Activated T-cell treated with anti-CD3 and anti-CD28 coated beads for 4 hours (primary cell): Measurements from ENCODE around the gene SLC16A1.
"Not testable (repeated sequence)": the region's sequence is repeated elsewhere in the genome, so short reads cannot be mapped to it uniquely, and the experiment has no call there.

Experiments used
- DNase-seq: peaks from one replicate; pipeline ENCODE4 v3.0.0-alpha.2; 2020

Gene SLC16A1

GRCh38 chr1:112964347-112964746 is 8.4 kb upstream of the SLC16A1 start:
- no peak for DNase-seq

DNA sequence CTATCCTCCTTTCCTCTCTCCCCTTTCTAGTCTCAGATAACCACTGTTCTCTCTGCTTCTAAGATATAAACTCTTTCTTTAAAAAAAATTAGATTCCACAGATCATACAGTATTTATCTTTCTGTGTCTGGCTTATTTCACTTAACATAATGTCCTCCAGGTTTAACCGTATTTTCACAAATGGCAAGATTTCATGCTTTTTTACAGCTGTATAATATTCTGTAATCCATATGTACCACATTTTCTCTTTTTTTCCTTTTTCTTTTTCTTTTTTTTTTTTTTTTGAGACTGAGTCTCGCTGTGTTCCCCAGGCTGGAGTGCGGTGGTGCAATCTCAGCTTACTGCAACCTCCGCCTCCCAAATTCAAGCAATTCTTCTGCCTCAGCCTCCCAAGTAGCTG is 5.1 kb upstream of the SLC16A1 start:
- no peak for DNase-seq

DNA sequence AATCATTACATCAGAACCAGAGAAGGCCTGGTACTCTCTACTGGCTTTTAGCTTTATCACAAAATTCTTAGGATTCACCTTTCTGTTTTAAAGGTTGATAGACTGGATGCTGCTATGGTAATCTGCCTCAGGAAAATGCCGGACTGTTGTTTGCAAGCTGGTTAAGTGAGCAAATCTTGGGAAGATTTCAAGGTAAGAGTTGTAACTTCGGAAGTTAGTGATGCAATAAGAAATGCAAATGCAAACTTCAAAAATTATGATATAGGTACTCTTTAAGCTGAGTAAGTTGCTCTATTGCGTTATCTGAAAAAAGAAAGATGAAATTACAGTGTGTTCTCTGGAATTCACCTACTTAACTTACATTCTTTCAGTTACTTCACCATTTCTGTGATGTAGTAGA is 4.4 kb upstream of the SLC16A1 start:
- no peak for DNase-seq

DNA sequence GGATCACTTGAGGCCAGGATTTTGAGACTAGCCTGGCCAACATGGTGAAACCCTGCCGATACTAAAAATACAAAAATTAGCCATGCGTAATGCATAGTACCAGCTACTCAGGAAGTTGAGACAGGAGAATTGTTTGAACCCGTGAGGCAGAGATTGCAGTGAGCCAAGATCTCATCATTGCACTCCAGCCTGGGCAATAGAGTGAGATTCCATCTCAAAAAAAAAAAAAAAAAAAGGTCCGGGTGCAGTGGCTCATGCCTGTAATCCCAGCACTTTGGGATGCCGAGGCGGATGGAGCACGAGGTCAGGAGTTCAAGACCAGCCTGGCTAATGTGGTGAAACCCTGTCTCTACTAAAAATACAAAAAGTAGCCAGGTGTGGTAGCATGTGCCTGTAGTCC is 2.2 kb upstream of the SLC16A1 start:
- not testable (repeated sequence) for DNase-seq

DNA sequence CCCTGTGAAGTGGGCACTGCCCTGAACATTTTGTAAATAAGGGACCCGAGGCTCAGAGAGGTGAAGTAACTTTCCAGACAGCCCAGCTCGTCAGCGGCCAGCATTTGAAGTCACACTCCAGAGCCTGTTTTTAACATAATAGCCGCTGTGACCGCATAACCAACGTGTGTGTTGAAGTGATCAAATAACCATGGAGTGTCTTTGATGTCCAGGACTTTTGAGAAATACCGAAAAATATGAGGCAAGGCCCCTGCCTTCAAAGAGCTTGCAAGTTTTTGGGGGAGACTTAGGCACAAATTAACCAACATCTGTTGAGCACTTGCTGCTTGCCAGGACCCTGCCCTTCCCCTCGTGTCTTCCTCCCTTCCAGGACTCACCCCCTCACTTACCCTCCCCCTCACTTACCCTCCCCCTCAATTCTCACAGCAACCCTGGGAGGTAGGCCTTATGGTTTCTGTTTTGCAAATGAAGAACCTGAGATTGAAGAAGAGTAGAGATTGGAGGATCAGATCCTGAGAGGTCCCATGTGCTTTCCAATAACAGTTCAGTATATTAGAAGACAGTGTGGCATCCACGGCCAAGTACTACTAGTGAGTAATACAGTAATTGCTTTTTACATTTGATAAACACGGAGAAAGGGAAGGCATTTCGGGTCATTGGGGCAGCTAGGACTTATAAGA is 1.3 kb upstream of the SLC16A1 start:
- DNase-seq: peak; percentile 48

DNA sequence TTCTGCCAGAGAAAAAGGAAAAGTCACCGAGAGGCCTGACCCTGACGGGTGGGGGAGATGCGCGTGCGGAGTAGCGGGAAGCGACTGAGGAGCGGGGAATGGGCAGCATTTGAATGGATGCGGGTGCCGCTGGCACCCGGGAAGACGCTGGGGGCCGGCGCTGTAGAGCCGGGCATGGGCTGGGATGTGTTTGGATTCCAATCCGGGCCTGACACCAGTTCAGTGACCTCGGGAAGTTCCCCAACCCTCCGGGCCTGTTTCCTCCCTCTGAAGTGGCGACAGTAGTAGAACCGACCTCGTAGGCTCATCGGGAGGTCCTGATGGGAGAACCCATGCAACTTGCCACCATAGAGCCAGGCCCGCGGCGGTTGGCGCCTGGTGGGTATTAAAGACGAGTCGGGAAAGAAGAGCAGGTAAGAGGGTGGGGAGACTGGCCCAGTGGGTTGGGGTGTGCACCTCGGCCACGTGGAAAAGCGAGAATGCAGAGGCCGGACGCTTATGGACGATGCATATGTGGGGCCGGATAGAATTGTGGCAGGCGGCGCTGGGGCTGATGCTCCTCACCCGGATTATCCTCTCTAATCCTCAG is 642 bp upstream of the SLC16A1 start:
- peak; percentile 24 for DNase-seq

- peak; percentile 27 for DNase-seq
Observed at GRCh38 chr1:112954945-112955772, 837 bp downstream of the SLC16A1 start.

GRCh38 chr1:112954017-112954650 is 1.9 kb downstream of the SLC16A1 start:
- no peak for DNase-seq

DNA sequence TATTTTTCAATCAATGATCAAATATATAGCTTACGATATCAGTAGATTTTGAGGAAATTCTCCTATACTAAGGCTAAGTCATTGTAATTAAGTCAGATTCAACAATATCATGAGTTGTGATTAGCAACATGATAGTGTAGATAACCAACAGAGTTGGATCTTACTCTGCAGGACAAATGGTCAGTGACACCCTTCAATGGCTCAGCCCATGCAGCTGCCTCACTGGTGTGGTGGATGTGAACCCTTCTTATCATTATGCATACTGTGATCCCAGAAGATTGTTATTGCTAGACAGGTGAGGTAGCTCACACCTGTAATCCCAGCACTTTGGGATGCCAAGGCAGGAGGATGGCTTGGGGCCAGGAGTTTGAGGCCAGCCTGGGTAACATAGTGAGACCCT is 5.6 kb downstream of the SLC16A1 start:
- no peak for DNase-seq

DNA sequence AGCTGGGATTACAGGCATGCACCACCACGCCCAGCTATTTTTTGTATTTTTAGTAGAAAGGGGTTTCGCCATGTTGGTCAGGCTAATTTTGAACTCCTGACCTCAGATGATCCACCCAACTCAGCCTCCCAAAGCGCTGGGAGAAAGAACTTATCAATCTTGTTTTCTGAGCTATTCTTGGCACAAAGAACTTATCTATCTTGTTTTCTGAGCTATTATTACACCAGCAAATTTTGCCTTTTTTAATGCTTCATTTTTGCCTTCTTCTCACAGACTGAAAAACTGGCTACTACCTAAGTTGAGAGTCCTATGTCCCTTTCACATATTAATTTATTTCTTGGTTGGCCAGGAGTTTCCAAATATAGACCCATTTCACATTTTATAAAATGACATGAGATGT is 9.3 kb downstream of the SLC16A1 start:
- DNase-seq: no peak

GRCh38 chr1:112939810-112940209 is 16.2 kb downstream of the SLC16A1 start:
- DNase-seq: no peak

DNA sequence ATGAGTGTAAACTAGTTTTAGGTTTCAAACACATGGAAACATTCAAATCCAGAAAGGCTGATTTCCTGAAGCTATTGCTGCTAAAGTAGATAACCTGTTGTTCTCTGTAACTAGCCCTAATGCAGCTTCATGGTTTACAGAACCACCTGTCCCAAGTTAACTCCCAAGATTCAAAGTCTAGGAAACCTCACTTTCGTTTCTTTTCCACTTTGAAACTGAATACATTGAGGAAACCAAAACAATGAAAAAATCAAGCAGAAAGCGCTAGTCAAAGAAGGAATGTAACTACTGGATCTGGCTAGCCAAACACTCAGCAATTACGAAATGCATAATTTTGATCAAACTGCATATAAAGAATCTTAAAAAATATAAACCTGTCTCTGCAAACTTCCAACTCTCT is 17.8 kb downstream of the SLC16A1 start:
- no peak for DNase-seq

DNA sequence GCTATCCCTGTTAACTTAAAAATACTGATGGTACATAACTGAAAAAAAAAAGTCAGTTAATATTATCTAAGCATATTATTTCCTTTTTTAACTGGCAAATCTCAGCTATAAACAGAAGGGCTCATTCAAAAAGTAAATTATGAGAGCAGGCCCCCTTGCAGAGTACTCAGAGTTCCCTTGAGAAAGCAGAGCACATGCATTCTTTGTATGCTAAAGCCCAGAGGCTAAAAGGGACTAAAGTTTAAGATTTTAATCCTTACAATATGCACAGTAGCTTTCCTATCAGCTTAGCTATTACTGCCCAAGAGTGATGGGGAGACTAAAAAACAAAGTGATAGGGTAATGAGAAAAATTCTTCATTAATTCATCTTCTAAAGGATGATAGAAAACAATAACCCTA is 18.5 kb downstream of the SLC16A1 start:
- DNase-seq: no peak

- no peak for DNase-seq
Observed at GRCh38 chr1:112937070-112937469, 18.9 kb downstream of the SLC16A1 start.

- DNase-seq: no peak
Observed at GRCh38 chr1:112935461-112936111, 20.4 kb downstream of the SLC16A1 start.

DNA sequence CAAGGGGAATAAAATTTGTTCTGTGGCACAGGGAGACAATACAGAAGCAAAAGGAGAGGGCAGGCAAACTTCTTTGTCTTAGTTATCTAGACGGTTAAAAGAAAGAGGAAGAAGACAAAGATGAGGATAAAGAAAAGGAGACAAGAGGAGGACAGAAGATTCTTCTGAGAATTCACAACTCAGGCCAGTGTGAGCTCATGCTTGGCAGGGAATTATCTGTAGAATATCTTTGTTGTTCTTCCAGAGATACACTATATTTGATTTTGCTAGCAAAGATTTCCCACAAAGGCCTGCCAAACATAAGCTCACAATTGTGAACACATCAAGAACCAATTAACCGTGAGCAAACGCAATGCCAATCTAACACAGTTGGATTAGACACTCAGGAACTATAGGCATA is 21.4 kb downstream of the SLC16A1 start:
- no peak for DNase-seq

DNA sequence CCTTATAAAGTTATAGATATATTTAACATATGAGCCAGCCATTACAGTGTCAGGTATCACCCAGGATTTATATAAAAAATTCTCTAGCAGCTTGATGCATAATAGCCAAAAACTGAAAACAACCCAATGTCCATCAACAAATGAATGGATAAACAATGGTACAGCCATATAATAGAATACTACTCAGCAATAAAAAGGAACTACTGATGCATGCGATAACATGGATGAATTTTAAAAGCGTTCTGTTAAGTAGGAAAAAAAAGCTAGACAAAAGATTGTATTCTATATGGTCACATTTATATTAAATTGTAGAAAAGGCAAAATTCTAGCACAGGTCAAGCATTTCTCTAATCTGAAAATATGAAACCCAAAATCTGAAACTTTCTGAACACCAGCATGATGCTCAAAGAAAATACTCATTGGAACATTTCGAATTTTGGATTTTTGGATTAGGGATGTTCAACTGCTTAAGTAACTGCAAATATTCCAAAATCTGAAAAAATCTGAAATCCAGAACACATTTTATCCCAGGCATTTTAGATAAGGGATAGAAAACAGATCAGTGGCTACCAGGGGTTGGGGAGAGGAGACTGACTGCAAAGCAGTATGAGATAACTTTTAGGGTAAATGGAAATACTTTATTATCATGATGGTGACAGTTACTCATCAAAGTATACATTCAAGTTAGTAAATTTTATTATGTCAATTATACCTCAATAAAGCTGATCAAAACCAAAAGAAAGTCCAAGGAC is 22.0 kb downstream of the SLC16A1 start:
- DNase-seq: no peak

GRCh38 chr1:112929979-112930378 is 26.0 kb downstream of the SLC16A1 start:
- no peak for DNase-seq

GRCh38 chr1:112927462-112927990 is 28.5 kb downstream of the SLC16A1 start:
- no peak for DNase-seq

- no peak for DNase-seq
Observed at GRCh38 chr1:112926858-112927257, 29.1 kb downstream of the SLC16A1 start.

DNA sequence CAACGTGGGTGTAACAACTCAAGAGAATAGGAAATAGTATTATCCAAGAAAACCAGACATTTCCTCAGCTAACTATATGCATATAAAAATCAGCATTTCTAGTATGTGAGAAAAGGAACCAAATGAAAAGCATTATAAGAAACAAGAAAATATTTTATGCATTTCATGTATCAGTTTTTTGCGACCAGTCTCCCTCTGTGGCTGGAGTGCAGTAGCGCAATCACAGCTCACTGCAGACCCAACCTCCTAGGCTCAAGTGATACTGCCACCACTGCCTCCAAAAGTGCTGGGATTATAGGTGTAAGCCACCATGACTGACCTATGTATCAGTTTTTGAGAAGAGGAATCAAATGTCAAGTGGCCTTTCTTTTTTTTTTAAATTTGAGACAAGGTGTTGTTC is 31.0 kb downstream of the SLC16A1 start:
- no peak for DNase-seq

- no peak for DNase-seq
Observed at GRCh38 chr1:112923959-112924349, 32.0 kb downstream of the SLC16A1 start.
